ENCODE results near the gene RBSN. TPM values are rescaled to one million over a fixed set of nuclear protein-coding genes. Genes with fewer than 3 reads are reported as not detected.

Gene RBSN
- total and polyA plus RNA-seq, 2 donors (not counting 1 experiment from before 2014, with no cell fraction given), result 7.1 to 32.6 TPM

DNA sequence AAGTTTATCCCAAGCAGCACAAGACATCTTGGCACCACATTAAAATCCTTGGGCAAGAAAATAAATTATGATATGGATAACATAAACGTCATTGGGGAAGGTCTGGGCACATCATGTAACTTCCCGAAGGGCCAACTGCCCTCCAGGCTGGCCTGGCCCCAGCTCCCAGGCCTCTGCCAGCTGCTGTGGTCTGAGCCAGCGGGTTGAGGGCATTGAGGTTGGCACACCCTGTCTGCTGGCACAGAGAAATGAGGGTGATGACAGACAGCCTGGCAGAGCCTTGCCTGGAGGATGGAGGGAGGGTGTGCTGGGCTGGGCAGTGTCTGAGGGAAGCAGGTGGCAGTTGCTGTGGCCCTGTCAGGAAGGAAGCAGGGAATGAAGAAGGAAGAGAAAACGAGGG lies 3.3 kb upstream of the RBSN start:
- Histone ChIP-seq H3K4me3 (ENCODE audit: control extremely low read depth in 1 of 5, extremely low read depth in 1 of 5, insufficient read depth in 1 of 5, low read depth in 2 of 5, low read length in 4 of 5) (no peak overlapping the region), H3K27ac (ENCODE audit: low read length in 2 of 2) (no peak overlapping the region), H3K79me2 (ENCODE audit: control insufficient read depth, insufficient read depth, low read length) (peaks cover 14% of the 10 kb centered on the region), H3K9ac (ENCODE audit: low read length) (no peak overlapping the region), H3K4me1 (ENCODE audit: control insufficient read depth in 2 of 2, insufficient read depth in 2 of 2, low read length in 2 of 2) (peaks cover 13 to 22% of the 10 kb centered on the region in 2 donors), H3K36me3 (replicated peaks in 1 of 2; ENCODE audit: control extremely low read depth in 1 of 2, control insufficient read depth in 1 of 2, extremely low read depth in 1 of 2, insufficient read depth in 2 of 2, low read length in 1 of 2) (no peaks in the 10 kb centered on the region), H2AFZ (ENCODE audit: insufficient read depth, low read depth, low read length, poor library complexity, severe bottlenecking) (no peak overlapping the region), H3K27me3 (replicated peaks in 1 of 4; ENCODE audit: control extremely low read depth in 1 of 4, control insufficient read depth in 3 of 4, insufficient read depth in 4 of 4, low read length in 3 of 4) (peaks cover 0 to 10% (median 0%) of the 10 kb centered on the region in 4 experiments), H4K20me1 (ENCODE audit: control insufficient read depth, insufficient read depth, low read length, poor library complexity, severe bottlenecking) (peaks cover 8% of the 10 kb centered on the region), H3K4me2 (replicated peaks; ENCODE audit: low read depth, low read length, poor library complexity, severe bottlenecking) (no peak overlapping the region), H3K9me3 (ENCODE audit: control extremely low read depth in 1 of 3, control insufficient read depth in 2 of 3, insufficient read depth in 1 of 3, low read length in 2 of 3) (no peaks in the 10 kb centered on the region)
- peaks cover 2% of the 10 kb centered on the region for H3K27me3 Mint-ChIP-seq
- DNase-seq, result no peak
- H3K9me3 Mint-ChIP-seq (ENCODE audit: insufficient read depth), result no peaks in the 10 kb centered on the region
- POLR2A ChIA-PET, result no interaction called here
- H3K4me3 Mint-ChIP-seq, result no peak overlapping the region
- intact Hi-C loops (cut with micrococcal nuclease), result no loop called here
- CTCF ChIA-PET, result interaction anchor here (1.2 kb wide), 1 partner anchor 12 kb away, joined by 4 read pairs; no protein-coding TSS in a partner anchor
- ATAC-seq (ENCODE audit: low read depth), result no peak
- no peak overlapping the region for H3K27ac Mint-ChIP-seq
- WGBS (ENCODE audit: insufficient coverage), result 19% methylated on average over 4 of the region's 4 CpGs
- no peak for TF ChIP-seq EZH2 (IDR thresholded peaks at IDR 0.05; ENCODE audit: borderline replicate concordance, insufficient read depth, low read depth, low read length, poor library complexity, severe bottlenecking)
- TF ChIP-seq, protein P1, sequence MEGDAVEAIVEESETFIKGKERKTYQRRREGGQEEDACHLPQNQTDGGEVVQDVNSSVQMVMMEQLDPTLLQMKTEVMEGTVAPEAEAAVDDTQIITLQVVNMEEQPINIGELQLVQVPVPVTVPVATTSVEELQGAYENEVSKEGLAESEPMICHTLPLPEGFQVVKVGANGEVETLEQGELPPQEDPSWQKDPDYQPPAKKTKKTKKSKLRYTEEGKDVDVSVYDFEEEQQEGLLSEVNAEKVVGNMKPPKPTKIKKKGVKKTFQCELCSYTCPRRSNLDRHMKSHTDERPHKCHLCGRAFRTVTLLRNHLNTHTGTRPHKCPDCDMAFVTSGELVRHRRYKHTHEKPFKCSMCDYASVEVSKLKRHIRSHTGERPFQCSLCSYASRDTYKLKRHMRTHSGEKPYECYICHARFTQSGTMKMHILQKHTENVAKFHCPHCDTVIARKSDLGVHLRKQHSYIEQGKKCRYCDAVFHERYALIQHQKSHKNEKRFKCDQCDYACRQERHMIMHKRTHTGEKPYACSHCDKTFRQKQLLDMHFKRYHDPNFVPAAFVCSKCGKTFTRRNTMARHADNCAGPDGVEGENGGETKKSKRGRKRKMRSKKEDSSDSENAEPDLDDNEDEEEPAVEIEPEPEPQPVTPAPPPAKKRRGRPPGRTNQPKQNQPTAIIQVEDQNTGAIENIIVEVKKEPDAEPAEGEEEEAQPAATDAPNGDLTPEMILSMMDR (IDR thresholded peaks at IDR 0.05), result no peak
- H3K4me1 Mint-ChIP-seq, result peaks cover 28% of the 10 kb centered on the region

DNA sequence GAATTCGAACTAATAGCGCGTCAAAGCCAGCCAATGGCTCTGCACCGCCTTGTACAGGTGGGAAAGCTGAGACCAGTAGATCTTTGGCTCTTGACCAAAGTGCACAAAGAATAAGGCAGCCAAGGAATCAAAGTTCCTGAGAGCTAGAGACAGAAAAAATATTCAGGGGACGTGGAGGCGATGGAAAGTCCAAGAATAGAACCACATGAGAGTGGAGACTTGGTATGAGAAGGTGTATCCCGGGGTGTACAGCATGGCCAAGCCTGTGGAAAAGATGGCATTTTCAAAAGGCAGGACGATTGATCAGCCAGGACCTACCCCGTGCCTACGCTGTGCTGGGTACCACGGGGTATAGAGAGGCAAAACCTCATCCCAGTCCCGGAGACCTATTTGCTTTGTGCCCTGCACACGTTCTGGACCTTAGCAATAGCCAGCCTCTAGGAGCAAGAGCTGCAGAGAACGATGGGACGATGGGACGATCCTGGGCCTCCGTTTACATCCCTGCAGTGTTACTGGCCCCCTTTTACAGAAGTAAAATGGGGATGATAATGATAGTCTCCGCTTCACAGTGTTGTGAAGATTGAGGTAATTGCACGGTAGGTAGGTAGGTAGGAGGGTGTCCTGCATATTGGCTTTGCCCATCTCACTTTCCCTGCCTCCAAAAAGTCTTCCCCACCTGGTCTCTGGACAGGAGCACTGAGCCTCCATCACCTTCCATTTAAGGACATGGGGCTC lies 583 bp upstream of the RBSN start:
- no peaks in the 10 kb centered on the region for H3K27me3 Mint-ChIP-seq

More for the DNA sequence above, 583 bp upstream of the RBSN start:
- WGBS (ENCODE audit: insufficient coverage), result 16% methylated on average over 17 of the region's 19 CpGs
- Mint-ChIP-seq H3K4me1 (peaks cover 30% of the 10 kb centered on the region), H3K9me3 (ENCODE audit: insufficient read depth) (no peaks in the 10 kb centered on the region), H3K27ac (peak overlapping the region; percentile 96), H3K4me3 (peak overlapping the region; percentile 98)
- ATAC-seq (ENCODE audit: low read depth) (no peak), DNase-seq (no peak)
- peaks cover 0 to 9% (median 0%) of the 10 kb centered on the region in 4 experiments for H3K27me3 ChIP-seq (replicated peaks in 1 of 4; ENCODE audit: control extremely low read depth in 1 of 4, control insufficient read depth in 3 of 4, insufficient read depth in 4 of 4, low read length in 3 of 4)
- peak overlapping the region; percentile 73 to 94 (median 82) for H3K4me3 ChIP-seq (ENCODE audit: control extremely low read depth in 1 of 5, extremely low read depth in 1 of 5, insufficient read depth in 1 of 5, low read depth in 2 of 5, low read length in 4 of 5)
- H3K4me2 ChIP-seq (replicated peaks; ENCODE audit: low read depth, low read length, poor library complexity, severe bottlenecking), result peak overlapping the region; percentile 90
- H3K27ac ChIP-seq (ENCODE audit: low read length in 2 of 2), result peak overlapping the region; percentile 91 to 97
- CTCF ChIA-PET, result interaction anchor here (1.1 to 4.2 kb wide), 2 partner anchors 9 to 106 kb away, joined by 3 to 20 read pairs; no protein-coding TSS in a partner anchor
- no peaks in the 10 kb centered on the region for H3K9me3 ChIP-seq (ENCODE audit: control extremely low read depth in 1 of 3, control insufficient read depth in 2 of 3, insufficient read depth in 1 of 3, low read length in 2 of 3)
- peaks cover 13 to 23% of the 10 kb centered on the region in 2 donors for H3K4me1 ChIP-seq (ENCODE audit: control insufficient read depth in 2 of 2, insufficient read depth in 2 of 2, low read length in 2 of 2)
- peaks cover 36% of the 10 kb centered on the region for H3K79me2 ChIP-seq (ENCODE audit: control insufficient read depth, insufficient read depth, low read length)
- POLR2A ChIA-PET, result interaction anchor here (0.8 to 2.6 kb wide), 6 partner anchors 34 to 921 kb away, joined by 3 to 18 read pairs (median 4); partner anchors contain the start of genes BTD, CCDC174, HACL1 and LSM3
- intact Hi-C loops (cut with micrococcal nuclease), result loop anchor here (1.0 to 5.0 kb wide), 6 partner anchors 34 to 458 kb away; partner anchors contain the start of genes CAPN7, MRPS25 and NR2C2
- TF ChIP-seq, protein P1 (IDR thresholded peaks at IDR 0.05), result no peak
- no peak for TF ChIP-seq EZH2 (IDR thresholded peaks at IDR 0.05; ENCODE audit: borderline replicate concordance, insufficient read depth, low read depth, low read length, poor library complexity, severe bottlenecking)
- peaks cover 3 to 20% of the 10 kb centered on the region in 2 experiments for H3K36me3 ChIP-seq (replicated peaks in 1 of 2; ENCODE audit: control extremely low read depth in 1 of 2, control insufficient read depth in 1 of 2, extremely low read depth in 1 of 2, insufficient read depth in 2 of 2, low read length in 1 of 2)
- H4K20me1 ChIP-seq (ENCODE audit: control insufficient read depth, insufficient read depth, low read length, poor library complexity, severe bottlenecking), result peaks cover 22% of the 10 kb centered on the region
- H3K9ac ChIP-seq (ENCODE audit: low read length), result peak overlapping the region; percentile 86
- H2AFZ ChIP-seq (ENCODE audit: insufficient read depth, low read depth, low read length, poor library complexity, severe bottlenecking), result peak overlapping the region; percentile 94

Data from B cell (primary cell).